NCI-H128 (cell line): ENCODE data around the gene CAMTA1.

Experiments
- DNase-seq: peaks from one replicate; lab custom pipeline; 2025; ENCODE audit not compliant: unreplicated experiment; lab: John Stamatoyannopoulos, UW

The CAMTA1 gene

DNA sequence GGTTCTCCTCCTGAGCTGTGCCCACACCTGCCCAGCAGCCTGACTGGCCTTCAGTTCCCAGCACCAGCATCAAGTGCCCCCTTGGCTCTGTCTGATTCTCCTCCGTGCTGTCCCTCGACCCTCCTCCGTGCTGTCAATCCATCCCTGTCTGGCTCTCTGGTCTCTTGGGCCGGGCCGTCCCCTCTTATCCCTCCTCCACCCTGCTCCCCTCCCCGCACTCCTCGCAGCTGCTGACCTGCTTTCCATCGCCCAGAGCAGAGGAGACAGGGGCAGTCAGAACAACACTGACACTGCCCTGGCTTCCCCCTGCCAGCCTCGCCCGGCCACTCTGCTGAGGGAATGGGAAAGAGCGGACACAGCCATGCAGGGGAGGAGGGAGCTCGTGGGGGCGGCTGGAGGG is 267.4 kb downstream of the CAMTA1 start:
- DNase-seq: no peak

- DNase-seq: no peak
Observed at GRCh38 chr1:7060745-7061144, 275.5 kb downstream of the CAMTA1 start.

- no peak for DNase-seq
Observed at GRCh38 chr1:7062346-7063061, 277.2 kb downstream of the CAMTA1 start.

- DNase-seq: no peak
Observed at GRCh38 chr1:7063981-7064380, 278.7 kb downstream of the CAMTA1 start.

DNA sequence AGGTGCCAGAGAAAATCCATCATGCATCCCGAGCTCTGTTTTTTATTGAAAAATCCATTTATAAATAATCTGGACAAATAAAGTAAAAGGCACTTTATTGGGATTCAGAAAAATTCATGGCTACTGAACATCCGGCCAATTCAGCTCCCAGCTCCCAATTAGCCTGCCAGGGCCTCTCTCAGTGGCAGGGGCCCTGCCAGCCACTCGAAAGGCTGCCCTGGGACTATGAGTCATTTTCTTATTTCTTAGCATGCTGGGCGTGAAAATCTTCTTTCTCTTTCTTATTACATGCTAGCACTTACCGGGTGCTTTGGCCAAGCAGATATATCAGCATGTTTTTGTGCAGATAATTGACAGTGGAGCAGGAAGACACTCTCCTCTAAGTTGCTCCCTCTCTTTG is 283.3 kb downstream of the CAMTA1 start:
- DNase-seq: no peak

- DNase-seq: no peak
Observed at GRCh38 chr1:7069931-7070330, 284.7 kb downstream of the CAMTA1 start.

GRCh38 chr1:7070389-7071029 is 285.3 kb downstream of the CAMTA1 start:
- peak; percentile 30 for DNase-seq

- no peak for DNase-seq
Observed at GRCh38 chr1:7076117-7076516, 290.9 kb downstream of the CAMTA1 start.

GRCh38 chr1:7076572-7076971 is 291.3 kb downstream of the CAMTA1 start:
- no peak for DNase-seq

DNA sequence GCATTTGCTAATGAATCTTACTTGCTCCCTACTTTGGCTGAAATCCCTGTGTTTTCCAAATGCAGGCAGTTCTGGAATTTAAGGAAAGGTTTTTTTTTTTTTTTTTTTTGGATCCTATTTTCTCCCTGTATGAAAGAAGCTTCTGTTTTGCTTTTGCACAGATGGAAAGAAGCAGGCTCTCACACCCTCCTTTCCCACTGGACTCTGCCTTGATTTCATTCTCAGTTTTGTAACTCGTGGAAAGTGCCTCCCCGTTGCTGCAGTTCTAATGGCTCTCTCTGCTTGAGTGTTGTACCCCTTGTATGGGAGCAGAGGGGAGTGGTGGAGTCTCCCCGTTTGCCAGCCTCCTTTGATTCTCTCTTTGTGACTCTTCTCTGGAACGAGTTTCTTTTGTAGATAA is 291.9 kb downstream of the CAMTA1 start:
- DNase-seq: no peak

GRCh38 chr1:7077970-7078369 is 292.7 kb downstream of the CAMTA1 start:
- no peak for DNase-seq

GRCh38 chr1:7079637-7080036 is 294.4 kb downstream of the CAMTA1 start:
- DNase-seq: no peak

DNA sequence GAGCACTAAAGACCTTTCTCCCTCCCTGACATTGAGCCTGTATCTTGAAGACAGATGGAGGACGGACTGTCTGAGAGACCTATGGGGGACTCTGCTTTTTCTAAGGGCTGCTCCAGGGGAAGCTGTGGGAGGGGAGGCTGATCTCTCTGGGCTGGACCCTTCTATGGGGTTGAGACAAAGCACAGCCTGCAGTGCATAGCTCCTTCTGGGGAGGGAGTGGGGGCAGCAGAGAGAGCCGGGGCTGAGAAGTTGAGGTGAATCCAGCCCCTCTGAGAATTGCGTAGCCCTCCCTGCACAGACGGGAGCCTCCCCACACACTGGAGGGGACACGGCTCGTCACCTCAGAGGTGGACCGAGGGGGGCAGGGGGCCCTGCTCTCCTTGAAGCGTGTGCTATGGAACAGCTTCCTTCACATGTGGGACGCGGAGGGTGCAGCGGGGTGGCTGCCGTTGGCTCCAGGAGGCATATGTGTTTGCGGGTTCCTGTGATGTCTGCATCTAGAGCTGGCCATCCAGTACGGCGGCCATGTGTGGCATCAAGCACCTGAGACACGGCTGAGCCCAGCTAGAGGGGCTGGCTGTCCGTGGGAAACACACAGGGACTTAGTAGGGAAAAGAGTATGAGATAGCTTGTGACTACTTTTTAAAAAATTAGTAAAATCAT is 299.1 kb downstream of the CAMTA1 start:
- DNase-seq: no peak

DNA sequence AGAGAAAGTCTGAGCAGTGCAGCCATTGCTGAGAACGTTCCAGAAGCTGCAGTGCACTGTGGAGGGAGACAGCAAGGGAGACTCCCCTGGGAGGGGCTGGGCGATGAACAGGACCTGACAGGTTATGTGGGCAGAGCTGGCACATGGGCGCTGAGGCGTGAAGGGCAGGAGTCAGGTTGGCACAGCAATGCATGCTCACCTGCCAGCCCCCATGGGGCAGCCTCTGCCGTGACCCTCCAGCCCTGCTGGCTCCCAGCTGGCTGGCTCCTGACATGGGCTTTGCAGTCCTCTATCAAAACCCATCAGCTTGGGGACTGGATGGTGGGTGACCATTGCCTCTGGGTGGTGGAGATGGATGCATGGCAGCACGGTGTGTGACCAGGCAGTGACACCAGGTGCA is 300.3 kb downstream of the CAMTA1 start:
- DNase-seq: no peak

DNA sequence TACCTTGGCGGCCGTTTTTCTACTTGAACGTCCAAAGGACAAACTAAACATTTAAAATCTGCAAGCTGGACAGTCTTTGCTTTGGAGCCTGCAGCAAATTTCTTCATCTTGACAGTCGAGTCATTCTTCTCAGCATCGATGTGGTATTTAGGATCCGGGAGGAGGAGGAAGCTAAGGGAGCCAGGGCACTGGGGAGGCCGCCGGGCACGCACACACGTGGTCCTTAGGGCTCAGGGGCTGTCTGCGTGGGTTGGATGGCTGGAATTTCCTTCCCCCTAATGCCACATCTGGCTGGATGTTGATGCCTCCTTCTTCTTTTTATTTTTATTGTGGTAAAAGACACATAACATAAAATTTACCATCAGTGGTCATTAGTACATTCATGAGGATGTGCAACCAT is 300.9 kb downstream of the CAMTA1 start:
- no peak for DNase-seq

- no peak for DNase-seq
Observed at GRCh38 chr1:7087888-7088287, 302.6 kb downstream of the CAMTA1 start.

- DNase-seq: no peak
Observed at GRCh38 chr1:7089497-7089896, 304.2 kb downstream of the CAMTA1 start.

GRCh38 chr1:7093297-7093696 is 308.0 kb downstream of the CAMTA1 start:
- DNase-seq: no peak

GRCh38 chr1:7094086-7094485 is 308.8 kb downstream of the CAMTA1 start:
- DNase-seq: no peak

- DNase-seq: no peak
Observed at GRCh38 chr1:7094509-7094908, 309.3 kb downstream of the CAMTA1 start.

DNA sequence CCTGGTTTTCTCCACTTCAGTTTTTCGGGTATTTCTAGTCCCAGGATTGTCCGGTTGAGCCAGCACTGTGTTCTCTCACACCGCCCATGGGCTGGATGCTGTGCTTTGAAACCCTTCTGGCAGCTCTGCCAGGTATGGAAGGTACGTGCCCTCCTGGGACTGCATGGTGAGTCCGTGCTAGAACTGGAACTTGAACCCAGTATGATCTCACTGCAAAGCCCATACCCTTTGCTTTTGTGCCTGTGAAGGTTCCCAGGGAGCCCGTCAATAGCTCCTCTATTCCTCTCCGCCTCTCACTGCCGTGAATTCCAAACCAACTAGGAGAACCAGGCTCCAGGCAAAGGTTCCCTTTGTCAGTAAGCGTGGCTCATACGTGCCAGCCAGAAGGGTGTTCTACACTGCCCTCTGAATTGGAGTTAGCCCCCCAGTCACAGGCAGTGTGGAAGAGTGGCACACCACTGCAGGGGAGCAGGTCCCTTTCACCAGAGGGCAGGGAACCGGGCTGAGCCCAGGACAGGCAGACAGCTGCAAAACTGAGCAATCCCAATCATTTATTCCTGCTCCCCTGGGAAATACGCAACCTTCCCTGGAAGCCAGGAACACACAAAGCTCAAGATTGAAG is 310.2 kb downstream of the CAMTA1 start:
- DNase-seq: no peak
